HepG2 (cell line): ENCODE data around the gene TEKT5. TPM values are rescaled to one million over a fixed set of nuclear protein-coding genes. Genes with fewer than 3 reads are reported as not detected.

ENCODE experiments used
- ESRRA ChIP-seq: sonication (generic); formaldehyde crosslinking; IDR thresholded peaks from 2 replicates; pipeline ENCODE4 v1.5.1; 2020; ENCODE audit warnings: mild to moderate bottlenecking, low read depth, missing genetic modification reagents
- GPN1 ChIP-seq: sonication (generic); formaldehyde crosslinking; IDR thresholded peaks from 2 replicates; pipeline ENCODE4 v1.5.1; 2020; ENCODE audit warnings: missing genetic modification reagents, borderline replicate concordance
- MTF2 ChIP-seq: sonication (generic); formaldehyde crosslinking; IDR thresholded peaks from 2 replicates; pipeline ENCODE4 v1.5.0; 2020; ENCODE audit warnings: missing genetic modification reagents, borderline replicate concordance
- MXD4 ChIP-seq: IDR thresholded peaks from 2 replicates; pipeline ENCODE4 v1.6.1; 2016; ENCODE audit warnings: mild to moderate bottlenecking, missing biosample characterization, missing genetic modification reagents
- NFE2 ChIP-seq: sonication (generic); formaldehyde crosslinking; IDR thresholded peaks from 2 replicates; pipeline ENCODE4 v1.4.0; 2020; ENCODE audit warnings: missing genetic modification reagents
- PRDM10 ChIP-seq: sonication (generic); formaldehyde crosslinking; IDR thresholded peaks from 2 replicates; pipeline ENCODE4 v1.4.0; 2020; ENCODE audit warnings: low read depth, missing genetic modification reagents
- YY1 ChIP-seq: IDR thresholded peaks from 2 replicates; pipeline ENCODE4 v1.6.1; 2011; ENCODE audit warnings: low read length, low read depth, moderate library complexity, mild to moderate bottlenecking; ENCODE audit not compliant: insufficient read depth, insufficient replicate concordance
- ZFP62 ChIP-seq: sonication (generic); formaldehyde crosslinking; IDR thresholded peaks from 2 replicates; pipeline ENCODE4 v1.4.0; 2020; ENCODE audit warnings: missing genetic modification reagents
- ZFP91 ChIP-seq: sonication (generic); formaldehyde crosslinking; IDR thresholded peaks from 2 replicates; pipeline ENCODE4 v1.9.0; 2022; ENCODE audit warnings: missing genetic modification reagents, mild to moderate bottlenecking, borderline replicate concordance
- ZNF543 ChIP-seq: sonication (generic); formaldehyde crosslinking; IDR thresholded peaks from 2 replicates; pipeline ENCODE4 v1.4.0; 2020; ENCODE audit warnings: mild to moderate bottlenecking, missing genetic modification reagents
- ZNF850 ChIP-seq: sonication (generic); formaldehyde crosslinking; conservative IDR thresholded peaks from 2 replicates; pipeline ENCODE4 v1.9.0; 2021; ENCODE audit warnings: mild to moderate bottlenecking, missing genetic modification reagents
- polyA plus RNA-seq, 8 experiments: library from polyadenylated mRNA; depleted of rRNA in 3 of 8; stranded (reverse) in 7 of 8; unstranded in 1 of 8; fragments of >200 nt; fragmentation: Illumina TruSeq in 4 of 8; extraction: Trizol in 4 of 8; gene quantifications; 2 replicates each; pipeline versions ENCODE4 v1.2.1 to v1.2.3, GENCODE V29; 2011 to 2016; ENCODE audit warnings: low read depth in 4 of 8, missing spikeins in 1 of 8, mixed read lengths in 1 of 8; ENCODE audit not compliant: insufficient read depth in 1 of 8
- total RNA-seq, 5 experiments: library from RNA; depleted of rRNA; stranded (reverse); fragments of >200 nt; fragmentation: Illumina TruSeq; extraction: Trizol; gene quantifications; 2 replicates each; pipeline ENCODE4 v1.2.3, GENCODE V29; 2016; ENCODE audit warnings: low read depth in 1 of 5
- TF ChIP-seq, protein P1 (sequence below): sonication (generic); formaldehyde crosslinking; IDR thresholded peaks from 2 replicates; pipeline ENCODE4 v1.4.0; 2020; ENCODE audit warnings: missing genetic modification reagents, low read depth, mild to moderate bottlenecking, borderline replicate concordance
- TF ChIP-seq, protein P2 (sequence below): sonication (generic); formaldehyde crosslinking; IDR thresholded peaks from 2 replicates; pipeline ENCODE4 v1.5.0; 2020; ENCODE audit warnings: mild to moderate bottlenecking, missing genetic modification reagents, moderate library complexity
- TF ChIP-seq, protein P3 (sequence below): sonication (generic); formaldehyde crosslinking; IDR thresholded peaks from 2 replicates; pipeline ENCODE4 v1.9.0; 2021; ENCODE audit warnings: missing genetic modification reagents, borderline replicate concordance
- TF ChIP-seq, protein P4 (sequence below): sonication (generic); formaldehyde crosslinking; IDR thresholded peaks from 2 replicates; pipeline ENCODE4 v1.9.0; 2021; ENCODE audit warnings: missing genetic modification reagents, borderline replicate concordance

The TEKT5 gene
- total and polyA plus RNA-seq, 2 of the 13 experiments (the other 11 are each of a cell fraction or from before 2014, with no cell fraction given), result 0.16 TPM; not detected in 1

DNA sequence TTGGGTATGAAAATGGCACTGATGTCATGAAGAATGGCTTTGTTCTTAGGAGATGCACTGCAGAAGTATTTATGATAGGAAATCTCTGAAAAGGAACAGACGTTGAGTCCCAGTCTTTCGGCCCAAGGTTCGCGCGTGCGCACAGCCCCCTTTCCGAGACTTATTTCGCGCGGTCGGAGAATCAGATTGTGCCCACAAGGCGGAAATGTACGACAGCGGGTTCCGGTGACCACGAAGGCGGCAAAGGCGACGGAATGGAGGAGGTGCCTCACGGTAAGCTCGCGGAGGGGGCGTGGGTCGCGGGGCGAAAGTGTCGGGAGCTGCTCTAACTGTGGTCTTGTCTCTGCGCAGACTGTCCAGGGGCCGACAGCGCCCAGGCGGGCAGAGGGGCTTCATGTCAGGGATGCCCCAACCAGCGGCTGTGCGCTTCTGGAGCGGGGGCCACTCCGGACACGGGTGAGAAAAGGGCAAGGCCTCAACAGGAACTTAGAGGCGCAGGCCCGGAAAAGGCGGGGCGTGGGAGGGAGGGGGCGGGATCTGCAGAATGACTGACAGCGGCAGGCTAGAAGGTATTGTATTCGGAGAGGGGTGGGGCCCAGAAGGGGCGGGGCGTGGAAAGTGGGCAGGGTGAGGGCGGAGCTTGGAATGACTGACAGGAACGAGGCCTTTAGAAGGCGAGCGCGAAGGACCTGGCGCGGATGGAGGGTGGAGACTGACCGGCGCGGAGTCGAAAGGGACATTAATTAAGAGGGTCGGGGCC lies 49.1 kb upstream of the TEKT5 start, which contains the start of gene NUBP1 (continued):
- TF ChIP-seq, protein P1, sequence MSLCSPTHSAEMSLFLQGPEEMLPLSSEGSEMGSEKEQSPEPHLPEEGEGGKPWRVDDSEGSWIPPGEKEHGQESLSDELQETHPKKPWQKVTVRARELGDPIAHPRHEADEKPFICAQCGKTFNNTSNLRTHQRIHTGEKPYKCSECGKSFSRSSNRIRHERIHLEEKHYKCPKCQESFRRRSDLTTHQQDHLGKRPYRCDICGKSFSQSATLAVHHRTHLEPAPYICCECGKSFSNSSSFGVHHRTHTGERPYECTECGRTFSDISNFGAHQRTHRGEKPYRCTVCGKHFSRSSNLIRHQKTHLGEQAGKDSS (CRISPR knock-in tag), result peak; percentile 99
- TF ChIP-seq ZNF850 (CRISPR knock-in tag) (no peak), ZFP62 (CRISPR knock-in tag) (no peak), PRDM10 (CRISPR knock-in tag) (0 out of 2 replicates have a peak, but pooled peaks have one; percentile 56), NFE2 (CRISPR knock-in tag) (no peak), MTF2 (CRISPR knock-in tag) (peak; percentile 95), ESRRA (CRISPR knock-in tag) (peak; percentile 90), ZFP91 (CRISPR knock-in tag) (peak; percentile 95), YY1 (peak; percentile 81), ZNF543 (CRISPR knock-in tag) (peak; percentile 97), MXD4 (CRISPR knock-in tag) (peak; percentile 96), GPN1 (peak; percentile 74; the same call in 1 of the 2 replicates)
- TF ChIP-seq, protein P2, sequence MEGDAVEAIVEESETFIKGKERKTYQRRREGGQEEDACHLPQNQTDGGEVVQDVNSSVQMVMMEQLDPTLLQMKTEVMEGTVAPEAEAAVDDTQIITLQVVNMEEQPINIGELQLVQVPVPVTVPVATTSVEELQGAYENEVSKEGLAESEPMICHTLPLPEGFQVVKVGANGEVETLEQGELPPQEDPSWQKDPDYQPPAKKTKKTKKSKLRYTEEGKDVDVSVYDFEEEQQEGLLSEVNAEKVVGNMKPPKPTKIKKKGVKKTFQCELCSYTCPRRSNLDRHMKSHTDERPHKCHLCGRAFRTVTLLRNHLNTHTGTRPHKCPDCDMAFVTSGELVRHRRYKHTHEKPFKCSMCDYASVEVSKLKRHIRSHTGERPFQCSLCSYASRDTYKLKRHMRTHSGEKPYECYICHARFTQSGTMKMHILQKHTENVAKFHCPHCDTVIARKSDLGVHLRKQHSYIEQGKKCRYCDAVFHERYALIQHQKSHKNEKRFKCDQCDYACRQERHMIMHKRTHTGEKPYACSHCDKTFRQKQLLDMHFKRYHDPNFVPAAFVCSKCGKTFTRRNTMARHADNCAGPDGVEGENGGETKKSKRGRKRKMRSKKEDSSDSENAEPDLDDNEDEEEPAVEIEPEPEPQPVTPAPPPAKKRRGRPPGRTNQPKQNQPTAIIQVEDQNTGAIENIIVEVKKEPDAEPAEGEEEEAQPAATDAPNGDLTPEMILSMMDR (CRISPR knock-in tag), result peak; percentile 33
- TF ChIP-seq, protein P3, sequence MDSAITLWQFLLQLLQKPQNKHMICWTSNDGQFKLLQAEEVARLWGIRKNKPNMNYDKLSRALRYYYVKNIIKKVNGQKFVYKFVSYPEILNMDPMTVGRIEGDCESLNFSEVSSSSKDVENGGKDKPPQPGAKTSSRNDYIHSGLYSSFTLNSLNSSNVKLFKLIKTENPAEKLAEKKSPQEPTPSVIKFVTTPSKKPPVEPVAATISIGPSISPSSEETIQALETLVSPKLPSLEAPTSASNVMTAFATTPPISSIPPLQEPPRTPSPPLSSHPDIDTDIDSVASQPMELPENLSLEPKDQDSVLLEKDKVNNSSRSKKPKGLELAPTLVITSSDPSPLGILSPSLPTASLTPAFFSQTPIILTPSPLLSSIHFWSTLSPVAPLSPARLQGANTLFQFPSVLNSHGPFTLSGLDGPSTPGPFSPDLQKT, result no peak
- TF ChIP-seq, protein P4, sequence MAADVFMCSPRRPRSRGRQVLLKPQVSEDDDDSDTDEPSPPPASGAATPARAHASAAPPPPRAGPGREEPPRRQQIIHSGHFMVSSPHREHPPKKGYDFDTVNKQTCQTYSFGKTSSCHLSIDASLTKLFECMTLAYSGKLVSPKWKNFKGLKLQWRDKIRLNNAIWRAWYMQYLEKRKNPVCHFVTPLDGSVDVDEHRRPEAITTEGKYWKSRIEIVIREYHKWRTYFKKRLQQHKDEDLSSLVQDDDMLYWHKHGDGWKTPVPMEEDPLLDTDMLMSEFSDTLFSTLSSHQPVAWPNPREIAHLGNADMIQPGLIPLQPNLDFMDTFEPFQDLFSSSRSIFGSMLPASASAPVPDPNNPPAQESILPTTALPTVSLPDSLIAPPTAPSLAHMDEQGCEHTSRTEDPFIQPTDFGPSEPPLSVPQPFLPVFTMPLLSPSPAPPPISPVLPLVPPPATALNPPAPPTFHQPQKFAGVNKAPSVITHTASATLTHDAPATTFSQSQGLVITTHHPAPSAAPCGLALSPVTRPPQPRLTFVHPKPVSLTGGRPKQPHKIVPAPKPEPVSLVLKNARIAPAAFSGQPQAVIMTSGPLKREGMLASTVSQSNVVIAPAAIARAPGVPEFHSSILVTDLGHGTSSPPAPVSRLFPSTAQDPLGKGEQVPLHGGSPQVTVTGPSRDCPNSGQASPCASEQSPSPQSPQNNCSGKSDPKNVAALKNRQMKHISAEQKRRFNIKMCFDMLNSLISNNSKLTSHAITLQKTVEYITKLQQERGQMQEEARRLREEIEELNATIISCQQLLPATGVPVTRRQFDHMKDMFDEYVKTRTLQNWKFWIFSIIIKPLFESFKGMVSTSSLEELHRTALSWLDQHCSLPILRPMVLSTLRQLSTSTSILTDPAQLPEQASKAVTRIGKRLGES (CRISPR knock-in tag), result peak; percentile 72; the same call in 1 of the 2 replicates
